ENCODE results near the gene OR7G1. TPM values are rescaled to one million over a fixed set of nuclear protein-coding genes. Genes with fewer than 3 reads are reported as not detected.

OR7G1 gene
- total and polyA plus RNA-seq, 4 donors: not detected

DNA sequence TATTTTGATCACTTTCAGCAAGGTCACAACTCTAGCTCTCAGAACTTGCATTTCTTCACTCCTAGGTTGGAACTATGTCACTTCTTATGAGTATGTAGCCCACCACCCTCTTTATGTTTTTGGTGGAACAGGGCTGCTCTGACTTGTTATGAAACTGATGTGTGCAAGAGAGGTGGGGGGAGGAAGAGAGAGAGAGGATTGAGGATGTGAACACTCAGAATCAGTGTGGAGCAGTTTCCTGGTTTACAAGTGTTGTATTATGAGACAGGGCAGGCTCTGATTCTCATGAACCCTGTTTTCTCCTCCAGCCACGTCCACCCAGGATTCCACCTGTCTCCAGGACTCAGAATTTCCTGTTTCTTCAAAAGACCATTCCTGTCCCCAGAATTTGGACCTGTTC is 40.7 kb upstream of the OR7G1 start:
- Histone ChIP-seq H3K9me3 (ENCODE audit: control insufficient read depth in 4 of 4, insufficient read depth in 3 of 4, low read length in 3 of 4) (peaks cover 0 to 58% (median 21%) of the 10 kb centered on the region in 4 donors), H3K27ac (ENCODE audit: low read depth in 1 of 2, low read length in 1 of 2) (no peak overlapping the region), H3K27me3 (ENCODE audit: control insufficient read depth in 3 of 3, insufficient read depth in 3 of 3, low read length in 2 of 3) (no peaks in the 10 kb centered on the region), H3K36me3 (ENCODE audit: control insufficient read depth in 4 of 4, insufficient read depth in 4 of 4, low read length in 4 of 4) (peaks cover 50 to 80% (median 57%) of the 10 kb centered on the region in 4 donors), H3K4me3 (no peak overlapping the region), H3K4me1 (ENCODE audit: control insufficient read depth in 5 of 5, insufficient read depth in 5 of 5, low read length in 5 of 5) (no peaks in the 10 kb centered on the region), H3K9ac (ENCODE audit: insufficient read depth in 1 of 2, low read length in 2 of 2) (no peak overlapping the region)
- DNase-seq (no peak), ATAC-seq (ENCODE audit: insufficient read depth, low FRiP score) (no peak)
- TF ChIP-seq, protein P1, sequence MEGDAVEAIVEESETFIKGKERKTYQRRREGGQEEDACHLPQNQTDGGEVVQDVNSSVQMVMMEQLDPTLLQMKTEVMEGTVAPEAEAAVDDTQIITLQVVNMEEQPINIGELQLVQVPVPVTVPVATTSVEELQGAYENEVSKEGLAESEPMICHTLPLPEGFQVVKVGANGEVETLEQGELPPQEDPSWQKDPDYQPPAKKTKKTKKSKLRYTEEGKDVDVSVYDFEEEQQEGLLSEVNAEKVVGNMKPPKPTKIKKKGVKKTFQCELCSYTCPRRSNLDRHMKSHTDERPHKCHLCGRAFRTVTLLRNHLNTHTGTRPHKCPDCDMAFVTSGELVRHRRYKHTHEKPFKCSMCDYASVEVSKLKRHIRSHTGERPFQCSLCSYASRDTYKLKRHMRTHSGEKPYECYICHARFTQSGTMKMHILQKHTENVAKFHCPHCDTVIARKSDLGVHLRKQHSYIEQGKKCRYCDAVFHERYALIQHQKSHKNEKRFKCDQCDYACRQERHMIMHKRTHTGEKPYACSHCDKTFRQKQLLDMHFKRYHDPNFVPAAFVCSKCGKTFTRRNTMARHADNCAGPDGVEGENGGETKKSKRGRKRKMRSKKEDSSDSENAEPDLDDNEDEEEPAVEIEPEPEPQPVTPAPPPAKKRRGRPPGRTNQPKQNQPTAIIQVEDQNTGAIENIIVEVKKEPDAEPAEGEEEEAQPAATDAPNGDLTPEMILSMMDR (IDR thresholded peaks at IDR 0.05; ENCODE audit: control extremely low read depth, extremely low read depth): no peak
- 85 to 94% methylated on average over 1 of the region's 1 CpG for WGBS, 2 donors

DNA sequence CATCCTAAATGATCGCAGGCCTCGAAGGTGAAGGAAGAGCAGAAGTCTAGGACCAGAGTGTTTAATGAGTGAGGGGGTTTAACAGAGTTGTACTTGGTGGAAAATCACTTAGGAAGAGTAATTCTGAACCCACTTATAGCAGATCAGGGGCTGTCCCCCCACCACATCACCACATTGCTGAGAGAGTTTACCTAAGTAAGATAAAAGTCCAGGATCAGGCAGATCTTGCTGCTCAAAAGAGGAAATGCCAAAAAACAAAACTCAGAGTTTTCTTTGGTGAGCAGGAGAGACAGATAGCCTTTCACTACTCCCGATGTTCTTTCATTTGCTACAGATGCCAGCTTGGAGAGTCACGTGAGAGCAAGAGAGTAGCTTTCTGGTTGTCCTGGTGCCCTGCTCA is 40.0 kb upstream of the OR7G1 start:
- DNase-seq (no peak), ATAC-seq (ENCODE audit: insufficient read depth, low FRiP score) (no peak)
- Histone ChIP-seq H3K4me3 (no peak overlapping the region), H3K27me3 (ENCODE audit: control insufficient read depth in 3 of 3, insufficient read depth in 3 of 3, low read length in 2 of 3) (no peaks in the 10 kb centered on the region), H3K36me3 (ENCODE audit: control insufficient read depth in 4 of 4, insufficient read depth in 4 of 4, low read length in 4 of 4) (peaks cover 43 to 73% (median 50%) of the 10 kb centered on the region in 4 donors), H3K27ac (ENCODE audit: low read depth in 1 of 2, low read length in 1 of 2) (no peak overlapping the region), H3K9me3 (ENCODE audit: control insufficient read depth in 4 of 4, insufficient read depth in 3 of 4, low read length in 3 of 4) (peaks cover 0 to 53% (median 15%) of the 10 kb centered on the region in 4 donors), H3K4me1 (ENCODE audit: control insufficient read depth in 5 of 5, insufficient read depth in 5 of 5, low read length in 5 of 5) (peaks cover 0 to 1% (median 0%) of the 10 kb centered on the region in 5 donors), H3K9ac (ENCODE audit: insufficient read depth in 1 of 2, low read length in 2 of 2) (no peak overlapping the region)
- TF ChIP-seq, protein P1 (IDR thresholded peaks at IDR 0.05; ENCODE audit: control extremely low read depth, extremely low read depth): no peak
- WGBS, 2 donors: 95 to 96% methylated on average over 4 of the region's 4 CpGs

DNA sequence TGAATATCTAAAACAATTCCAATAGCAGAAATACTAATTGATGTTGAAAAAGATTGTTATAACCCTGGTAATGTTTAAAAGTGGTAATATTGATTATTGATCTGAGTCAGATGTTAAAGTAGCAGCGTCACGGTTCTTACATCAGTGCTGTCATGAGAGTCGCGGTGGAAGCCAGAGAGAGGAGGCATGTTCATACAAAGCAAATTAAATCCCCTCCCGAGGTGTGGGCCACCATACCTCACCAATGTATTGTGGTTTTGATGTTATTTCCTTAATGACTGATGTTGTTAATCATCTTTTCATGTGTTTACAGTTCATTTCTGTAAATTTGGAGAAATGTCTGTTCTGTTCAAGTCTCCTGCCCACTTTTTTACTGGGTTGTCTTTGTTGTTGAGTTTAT is 35.8 kb upstream of the OR7G1 start:
- ATAC-seq (ENCODE audit: insufficient read depth, low FRiP score) (no peak), DNase-seq (no peak)
- WGBS, 2 donors: 91 to 96% methylated on average over 5 of the region's 5 CpGs
- Histone ChIP-seq H3K9ac (ENCODE audit: insufficient read depth in 1 of 2, low read length in 2 of 2) (no peak overlapping the region), H3K36me3 (ENCODE audit: control insufficient read depth in 4 of 4, insufficient read depth in 4 of 4, low read length in 4 of 4) (peaks cover 8 to 48% (median 27%) of the 10 kb centered on the region in 4 donors), H3K27me3 (ENCODE audit: control insufficient read depth in 3 of 3, insufficient read depth in 3 of 3, low read length in 2 of 3) (no peaks in the 10 kb centered on the region), H3K9me3 (ENCODE audit: control insufficient read depth in 4 of 4, insufficient read depth in 3 of 4, low read length in 3 of 4) (peaks cover 0 to 39% (median 10%) of the 10 kb centered on the region in 4 donors), H3K4me3 (no peak overlapping the region), H3K4me1 (ENCODE audit: control insufficient read depth in 5 of 5, insufficient read depth in 5 of 5, low read length in 5 of 5) (peaks cover 0 to 11% (median 0%) of the 10 kb centered on the region in 5 donors), H3K27ac (ENCODE audit: low read depth in 1 of 2, low read length in 1 of 2) (no peak overlapping the region)
- TF ChIP-seq, protein P1 (IDR thresholded peaks at IDR 0.05; ENCODE audit: control extremely low read depth, extremely low read depth): no peak

DNA sequence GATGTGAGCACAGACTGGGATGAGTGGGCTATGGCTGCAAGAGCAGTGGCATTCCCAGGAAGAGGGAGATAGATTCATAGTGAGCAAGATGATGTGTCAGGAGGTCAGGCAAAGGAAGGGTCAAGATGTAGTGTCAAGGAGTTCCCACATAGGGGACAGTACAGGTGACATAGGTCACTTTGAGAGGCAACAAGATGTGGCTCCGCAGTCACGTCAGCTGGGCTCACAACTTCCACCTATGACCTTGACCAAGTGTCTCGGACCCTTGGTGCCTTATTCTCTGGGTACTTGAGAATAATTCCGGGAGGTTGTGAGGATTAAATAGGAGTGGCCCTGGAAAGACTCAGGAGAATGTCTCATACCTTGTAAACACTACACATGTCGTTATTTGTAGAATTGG is 35.1 kb upstream of the OR7G1 start:
- H3K36me3 ChIP-seq (ENCODE audit: control insufficient read depth in 4 of 4, insufficient read depth in 4 of 4, low read length in 4 of 4): peaks cover 4 to 41% (median 20%) of the 10 kb centered on the region in 4 donors
- H3K4me3 ChIP-seq: no peak overlapping the region
- H3K4me1 ChIP-seq (ENCODE audit: control insufficient read depth in 5 of 5, insufficient read depth in 5 of 5, low read length in 5 of 5): peaks cover 0 to 11% (median 0%) of the 10 kb centered on the region in 5 donors
- H3K27ac ChIP-seq (ENCODE audit: low read depth in 1 of 2, low read length in 1 of 2): no peak overlapping the region
- 98 to 100% methylated on average over 5 of the region's 5 CpGs for WGBS, 2 donors
- ATAC-seq (ENCODE audit: insufficient read depth, low FRiP score): no peak
- no peak for DNase-seq
- TF ChIP-seq, protein P1 (IDR thresholded peaks at IDR 0.05; ENCODE audit: control extremely low read depth, extremely low read depth): no peak
- peaks cover 1 to 33% (median 12%) of the 10 kb centered on the region in 4 donors for H3K9me3 ChIP-seq (ENCODE audit: control insufficient read depth in 4 of 4, insufficient read depth in 3 of 4, low read length in 3 of 4)
- no peak overlapping the region for H3K9ac ChIP-seq (ENCODE audit: insufficient read depth in 1 of 2, low read length in 2 of 2)
- H3K27me3 ChIP-seq (ENCODE audit: control insufficient read depth in 3 of 3, insufficient read depth in 3 of 3, low read length in 2 of 3): no peaks in the 10 kb centered on the region

Measured in lung (tissue), 12 donors.